GM18508 (cell line): ENCODE results near the gene THSD7A.

Experiments
- ATAC-seq: cut with Tn5 transposase; IDR thresholded peaks from one replicate; pipeline ENCODE4 v1.9.1; 2021; ENCODE audit warnings: moderate number of reproducible peaks; ENCODE audit not compliant: insufficient read depth, unreplicated experiment

THSD7A gene

DNA sequence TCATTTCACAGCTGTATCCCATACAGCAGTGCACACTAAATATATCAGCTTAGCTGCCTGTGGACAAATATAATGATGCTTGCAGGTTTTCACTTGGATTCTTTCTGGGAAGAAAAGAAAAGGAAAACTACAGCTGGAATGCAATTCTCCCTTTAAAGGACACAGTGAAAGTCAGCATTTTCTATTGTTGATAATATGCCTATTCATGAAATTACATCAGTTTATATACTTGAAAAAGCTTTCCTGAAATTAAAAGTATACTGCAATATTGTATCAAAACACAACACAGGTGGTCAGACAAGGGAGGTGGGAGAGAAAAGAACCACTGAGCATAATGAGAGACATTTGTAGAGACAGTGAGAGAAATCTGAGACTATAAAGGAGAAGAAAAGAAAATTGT, 20.3 kb downstream of the THSD7A start:
- no peak for ATAC-seq

DNA sequence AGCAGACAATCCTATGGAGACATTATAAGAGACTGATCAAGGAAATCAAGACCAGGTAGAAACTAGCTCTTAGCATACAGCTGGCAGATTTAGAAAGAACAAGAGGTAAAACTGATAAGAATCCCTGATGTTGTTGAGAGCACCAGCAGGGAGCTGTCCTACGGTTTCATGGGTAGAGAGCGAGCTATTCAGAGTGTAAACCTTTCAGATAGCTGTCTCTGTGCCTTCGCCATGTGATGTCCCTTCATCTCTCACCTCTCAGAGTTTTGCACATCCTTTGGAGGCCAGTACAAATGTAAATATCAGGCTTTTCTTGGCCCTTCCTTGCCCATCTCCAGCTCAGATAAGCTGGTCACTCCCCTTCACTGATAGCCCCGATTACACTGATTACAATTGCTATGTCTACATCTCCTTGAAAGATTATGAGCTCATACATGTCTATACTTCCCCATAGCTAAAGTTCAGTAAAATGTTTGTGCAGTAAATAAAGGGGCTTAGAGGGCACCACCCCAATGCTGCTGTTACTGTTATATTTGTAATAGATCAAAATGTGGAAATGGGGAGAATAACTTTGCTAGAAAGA, 21.9 kb downstream of the THSD7A start:
- no peak for ATAC-seq

DNA sequence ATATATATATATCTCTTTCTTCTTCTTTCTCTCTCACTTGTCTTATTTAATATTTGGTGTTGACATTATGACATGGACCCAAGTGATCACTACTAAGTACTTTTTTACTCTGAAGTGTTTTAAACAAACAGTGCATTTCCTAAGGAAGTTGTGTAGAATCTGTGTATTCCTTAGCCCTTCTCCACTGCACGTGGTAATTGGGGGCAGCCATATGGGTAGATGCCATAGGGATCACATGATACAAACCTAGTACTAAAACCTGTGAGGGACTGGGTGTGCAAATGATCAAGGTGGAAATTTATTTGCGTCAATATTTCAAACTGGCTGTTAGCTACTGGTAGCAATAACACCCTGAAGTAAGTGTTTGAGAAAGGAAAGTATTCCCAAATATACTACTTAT, 25.0 kb downstream of the THSD7A start:
- no peak for ATAC-seq

DNA sequence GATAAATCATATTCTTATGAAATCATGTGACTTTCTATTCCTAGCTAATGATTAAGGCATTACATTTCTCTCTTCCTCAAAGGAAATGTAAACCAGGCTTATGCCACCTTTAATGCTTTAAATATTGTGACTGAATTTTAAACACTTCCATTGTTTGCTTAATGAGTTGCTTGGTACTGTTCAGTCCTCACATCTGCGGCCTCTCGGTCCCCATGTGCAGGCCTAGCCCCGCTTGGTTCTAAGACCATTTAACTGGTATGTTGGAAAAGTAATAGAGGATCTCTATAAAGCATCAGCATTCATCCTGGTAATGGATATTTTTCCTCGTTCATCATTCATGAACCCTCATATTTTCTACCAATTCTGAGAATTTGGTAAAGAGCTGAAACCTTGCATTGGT, 27.4 kb downstream of the THSD7A start:
- ATAC-seq = no peak

DNA sequence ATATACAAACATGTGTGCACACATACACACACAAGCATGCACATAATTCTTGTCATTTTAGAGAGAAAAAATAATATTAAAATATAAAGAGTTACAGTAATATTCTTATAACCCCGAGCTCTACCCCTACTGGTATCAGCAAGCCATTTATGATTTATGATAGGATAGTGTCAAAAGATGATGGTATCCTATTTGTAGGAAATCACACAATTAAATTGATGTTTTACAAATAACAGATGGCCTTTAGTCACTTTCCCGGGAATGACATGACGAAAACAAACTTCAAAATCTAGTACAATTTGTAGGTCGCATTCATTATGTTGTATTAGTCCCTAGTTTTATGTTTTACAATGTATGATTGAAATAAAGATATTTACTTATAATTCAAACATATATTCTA, 36.8 kb downstream of the THSD7A start:
- no peak for ATAC-seq

DNA sequence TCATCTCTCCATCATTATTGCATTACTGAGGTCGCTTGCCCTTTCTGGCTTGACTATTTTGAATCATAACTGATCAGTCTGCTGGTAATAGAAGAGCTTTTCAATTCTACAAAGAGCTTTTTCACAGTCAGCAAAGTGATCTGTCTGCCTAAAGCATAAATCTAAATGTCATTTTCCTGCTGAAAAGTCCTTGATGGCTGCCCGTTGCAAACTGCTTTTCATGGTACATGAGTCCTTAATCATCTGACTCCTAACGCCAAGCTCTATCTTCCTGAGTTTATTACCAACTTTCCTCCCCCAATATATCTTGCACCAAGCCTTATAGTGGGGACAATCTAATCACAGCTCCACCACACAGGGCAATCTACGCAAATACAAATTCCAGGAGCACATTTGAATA, 39.8 kb downstream of the THSD7A start:
- no peak for ATAC-seq

DNA sequence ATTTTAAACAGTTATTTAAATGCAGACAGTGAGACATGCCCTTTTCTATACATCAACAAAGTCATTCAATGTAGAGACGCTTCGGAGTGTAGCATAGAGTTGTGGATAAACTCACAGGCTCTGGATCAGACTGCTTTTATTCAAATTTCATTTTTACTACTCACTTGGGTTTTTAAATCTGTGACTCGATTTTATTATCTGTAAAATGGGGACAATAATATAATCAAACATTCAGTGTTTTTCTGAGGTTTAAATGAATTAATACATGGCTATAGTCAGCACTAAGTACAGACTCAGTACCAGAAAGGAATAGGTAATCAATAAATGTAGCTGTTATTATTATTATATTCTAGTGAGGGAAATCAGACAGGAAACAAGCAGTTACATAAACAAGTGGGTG, 43.4 kb downstream of the THSD7A start:
- no peak for ATAC-seq

DNA sequence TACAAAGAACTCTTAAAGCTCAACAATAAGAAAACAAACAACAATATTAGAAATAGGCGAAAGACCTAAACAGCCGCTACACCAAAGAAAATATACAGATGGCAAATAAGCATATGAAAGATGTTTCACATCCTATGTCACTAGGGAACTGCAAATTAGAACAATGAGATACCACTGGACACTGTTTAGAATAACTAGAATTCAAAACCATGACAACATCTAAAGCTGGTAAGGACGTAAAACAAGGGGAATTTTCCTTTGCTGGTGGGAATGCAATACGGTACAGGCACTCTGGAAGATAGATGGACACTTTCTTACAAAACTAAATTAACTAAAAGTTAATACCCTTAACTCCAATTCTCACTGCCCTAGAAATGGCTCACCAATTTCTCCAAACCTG, 44.5 kb downstream of the THSD7A start:
- ATAC-seq = no peak

DNA sequence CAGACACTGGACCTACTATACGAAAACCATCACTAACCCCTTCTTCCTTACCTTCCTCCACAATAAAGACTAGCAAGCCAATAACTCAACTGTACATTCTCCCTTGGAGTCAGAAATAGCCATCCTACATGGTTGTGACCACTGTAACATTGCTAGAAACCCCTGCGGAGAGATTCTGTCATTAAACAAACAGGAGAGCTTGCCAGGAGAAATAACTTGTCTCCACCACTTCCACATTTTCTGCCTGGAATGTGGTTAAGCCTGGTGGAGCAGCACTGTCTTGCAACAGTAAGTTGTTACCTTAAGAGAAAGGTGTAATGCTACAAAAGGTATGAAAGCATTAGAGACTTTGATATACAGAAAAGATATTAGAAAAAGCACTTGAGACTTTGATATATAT, 45.8 kb downstream of the THSD7A start:
- ATAC-seq = no peak

DNA sequence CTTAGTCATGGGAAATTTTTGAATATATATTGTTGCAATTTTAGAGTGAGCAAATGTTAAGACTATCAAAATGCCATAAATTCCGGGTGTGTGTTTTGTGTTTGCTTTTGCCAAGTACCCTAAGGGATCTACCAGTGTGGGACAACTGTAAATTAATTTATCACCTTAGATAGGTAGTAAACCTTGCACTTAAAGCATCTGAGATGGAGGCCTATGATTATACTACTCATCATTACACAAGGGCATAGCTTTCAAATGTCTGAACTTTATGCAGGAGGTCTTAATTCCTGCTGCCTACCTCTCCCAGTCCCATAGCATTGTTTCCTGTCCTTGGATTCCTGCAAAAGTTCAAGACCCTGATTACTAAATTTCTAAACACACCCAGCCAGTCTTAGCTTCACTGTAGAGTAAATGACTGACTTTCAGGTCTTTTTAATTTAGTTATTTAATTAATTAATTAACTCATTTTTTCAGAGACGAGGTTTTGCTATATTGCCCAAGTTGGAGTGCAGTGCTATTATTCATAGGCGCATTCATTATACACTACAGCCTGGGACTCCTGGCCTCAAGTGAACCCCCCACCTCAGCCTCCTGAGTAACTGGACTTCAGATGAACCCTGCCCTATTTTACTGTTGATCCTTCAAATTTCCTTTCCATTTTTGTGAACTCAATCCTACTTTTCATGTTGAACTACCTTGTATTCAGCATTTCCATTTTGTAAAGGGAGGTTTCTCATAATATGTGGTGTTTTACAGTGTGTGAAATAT, 47.0 kb downstream of the THSD7A start:
- ATAC-seq = no peak

DNA sequence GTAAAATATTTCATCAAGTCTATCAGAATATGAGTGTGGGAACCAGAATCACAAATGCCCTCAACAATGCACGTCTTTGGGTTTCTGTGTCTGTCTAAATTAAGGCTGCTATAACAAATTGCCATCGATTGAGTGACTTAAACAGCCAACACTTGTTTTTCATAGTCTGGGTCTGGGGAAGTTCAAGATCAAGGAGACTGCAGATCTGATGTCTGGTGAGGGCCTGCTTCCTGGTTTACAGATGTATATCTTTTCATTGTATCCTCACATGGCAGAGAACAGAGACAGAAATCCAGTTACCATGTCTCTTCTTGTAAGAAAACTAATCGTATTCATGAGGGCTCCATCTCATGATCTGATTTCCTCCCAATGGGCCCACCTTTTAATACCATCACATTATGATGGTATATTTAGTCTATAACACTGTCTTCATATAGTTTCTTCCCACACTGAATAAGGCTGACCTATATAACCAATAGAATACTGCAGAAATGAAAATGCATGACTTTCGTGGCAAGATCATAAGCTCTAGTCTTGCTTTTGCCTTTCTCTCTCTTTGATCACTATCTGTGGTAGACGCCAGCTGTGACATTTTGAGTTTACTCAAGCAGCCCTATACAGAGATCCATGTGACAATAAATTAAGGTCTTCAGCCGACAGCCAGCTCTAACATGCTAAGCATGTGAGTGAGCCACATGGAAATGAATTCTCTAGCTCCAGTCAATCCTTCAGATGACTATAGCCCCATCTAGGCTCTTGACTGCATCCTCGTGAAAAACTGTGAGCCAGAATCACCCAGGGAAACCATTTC, 51.9 kb downstream of the THSD7A start:
- ATAC-seq = no peak

DNA sequence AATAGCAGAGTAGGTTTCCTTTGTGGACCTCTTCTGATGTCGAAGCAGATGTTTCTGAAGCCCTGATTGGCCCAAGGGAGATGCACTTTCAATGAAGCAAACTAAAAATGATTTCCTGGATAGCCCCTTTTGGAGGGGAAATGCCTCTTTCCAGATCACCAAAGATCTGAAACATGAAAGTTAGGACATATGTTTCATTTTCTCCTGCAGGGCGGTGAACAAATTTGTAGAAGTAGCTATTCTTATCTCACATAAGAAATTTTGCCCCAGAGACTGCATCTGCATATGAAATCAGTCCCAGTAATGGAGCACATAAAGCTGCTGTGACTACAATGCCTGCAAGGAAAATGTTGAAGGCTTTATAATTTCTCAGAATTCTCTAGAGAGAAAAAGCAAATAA, 56.0 kb downstream of the THSD7A start:
- no peak for ATAC-seq

DNA sequence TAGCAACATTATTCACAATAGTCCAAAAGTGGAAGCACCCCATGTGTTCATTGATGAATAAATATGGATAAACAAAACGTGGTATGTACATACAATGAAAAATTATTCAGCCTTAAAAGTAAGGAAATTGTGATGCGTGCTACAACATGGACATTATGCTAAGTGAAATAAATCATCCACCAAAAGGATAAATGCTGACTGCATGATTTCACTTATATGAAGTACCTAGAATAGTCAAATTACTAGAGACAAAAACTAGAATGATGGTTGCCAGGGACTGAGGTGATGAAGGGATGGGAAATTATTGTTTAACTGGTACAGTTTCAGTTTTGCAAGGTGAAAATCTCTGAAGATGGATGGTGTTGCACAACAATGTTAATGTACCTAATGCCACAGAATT, 56.6 kb downstream of the THSD7A start:
- ATAC-seq = no peak

DNA sequence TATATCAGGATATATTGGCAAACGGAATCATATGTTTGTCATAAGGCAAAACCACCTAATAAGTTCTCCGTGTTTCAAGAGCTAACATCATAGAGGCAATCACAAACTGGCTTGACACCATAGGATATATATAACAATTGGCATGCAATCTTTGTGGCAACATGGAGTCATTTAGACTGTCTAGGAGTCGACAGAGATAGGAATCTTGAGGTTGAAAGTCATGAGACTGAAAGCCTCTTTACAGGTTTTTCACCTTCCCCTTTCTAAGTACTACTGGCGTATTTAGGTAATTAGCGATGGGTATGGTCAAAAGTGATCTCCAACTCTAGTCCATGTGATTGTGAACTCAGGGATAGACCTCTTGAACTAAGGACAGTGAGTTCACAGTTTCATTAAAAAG, 63.7 kb downstream of the THSD7A start:
- no peak for ATAC-seq

DNA sequence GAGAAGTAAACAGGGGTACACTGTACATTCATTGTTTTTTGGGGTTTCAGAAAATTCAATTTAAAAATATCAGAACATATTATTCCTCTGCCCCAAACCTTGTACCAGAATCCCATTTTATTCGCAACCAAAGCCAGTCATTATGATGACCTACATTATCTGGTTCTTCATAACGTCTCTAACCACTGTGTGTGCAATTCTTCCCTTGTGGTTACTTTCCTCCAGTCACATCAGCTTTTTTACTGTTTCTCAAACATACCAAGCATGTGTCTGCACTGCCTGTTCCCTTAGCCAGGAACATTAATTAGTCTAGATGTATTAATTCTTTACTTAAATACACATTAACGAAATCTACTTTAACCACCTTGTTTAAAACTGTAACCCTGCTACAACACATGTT, 64.8 kb downstream of the THSD7A start:
- no peak for ATAC-seq

DNA sequence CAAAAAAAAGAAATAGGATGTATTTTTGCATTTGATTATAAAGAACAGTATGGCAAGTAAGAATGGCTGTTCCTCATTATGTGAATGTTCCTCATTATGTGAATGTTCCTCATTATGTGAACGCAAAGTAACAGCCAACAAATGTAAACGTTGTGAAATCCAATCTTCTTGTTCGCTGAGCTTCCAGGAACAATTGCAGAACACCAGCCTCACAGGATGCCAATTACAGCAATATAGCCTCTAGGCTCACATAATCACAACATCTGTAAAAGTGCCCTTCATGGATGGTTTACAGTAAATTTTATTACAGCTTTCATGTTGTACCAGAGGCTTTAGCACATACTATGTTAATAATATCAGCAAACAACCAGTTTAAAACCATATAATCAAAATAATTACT, 71.6 kb downstream of the THSD7A start:
- no peak for ATAC-seq

DNA sequence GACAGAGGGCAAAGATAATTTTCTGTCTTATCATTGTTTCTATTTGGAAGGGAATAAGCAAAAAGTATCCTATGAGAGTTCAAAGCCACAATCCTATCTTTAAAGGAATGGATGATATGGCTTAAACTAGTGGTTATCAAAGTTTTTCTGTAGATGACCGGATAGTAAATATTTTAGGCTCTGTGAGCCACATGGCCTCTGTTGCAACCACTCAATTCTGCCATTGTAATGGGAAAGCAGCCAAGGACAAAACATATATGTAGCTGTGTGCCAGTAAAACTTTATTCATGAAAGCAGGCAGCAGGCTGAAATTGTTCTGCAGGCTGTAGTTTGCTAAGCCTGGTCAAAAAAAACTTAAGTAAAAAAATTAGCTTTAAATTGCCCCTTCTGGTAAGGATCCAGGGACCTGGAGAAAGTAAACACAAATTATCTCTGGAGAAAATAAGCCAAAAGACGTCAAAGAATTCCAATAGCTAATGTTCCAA, 73.3 kb downstream of the THSD7A start:
- ATAC-seq = no peak

DNA sequence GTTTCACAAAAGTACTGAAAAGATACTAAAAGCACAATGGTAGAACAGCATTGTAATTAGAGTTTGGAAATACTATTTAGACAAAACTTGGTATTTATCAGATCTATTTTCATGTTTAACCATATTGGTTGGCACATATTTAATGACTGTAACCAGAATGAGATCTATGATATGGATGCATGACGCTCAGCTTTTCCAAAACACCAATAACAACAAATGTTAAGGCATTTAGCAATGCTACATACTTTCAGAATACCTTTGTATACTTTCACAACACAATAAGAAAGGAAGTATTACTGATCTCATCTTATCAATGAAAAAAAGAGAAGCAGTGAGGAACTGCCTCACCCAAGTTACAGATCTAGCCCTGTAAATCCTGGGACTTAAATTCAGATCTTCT, 74.8 kb downstream of the THSD7A start:
- no peak for ATAC-seq

DNA sequence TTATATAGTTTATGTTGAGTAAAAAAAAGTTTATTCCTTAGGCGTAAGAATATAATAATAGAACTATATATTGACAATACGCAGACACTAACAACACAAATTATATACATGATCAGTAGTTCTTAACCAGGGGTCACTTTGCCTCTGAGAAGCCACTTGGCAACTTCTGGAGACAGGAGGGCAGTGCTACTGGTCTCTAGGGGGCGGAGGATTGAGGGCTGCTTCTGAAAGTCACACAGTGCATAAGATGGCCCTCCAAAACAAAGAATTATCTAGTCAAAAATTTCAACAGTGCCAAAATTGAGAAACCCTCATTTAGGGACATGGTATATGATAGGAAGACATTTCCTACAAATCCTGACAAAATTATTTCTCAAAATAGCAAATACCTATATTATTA, 77.1 kb downstream of the THSD7A start:
- ATAC-seq = no peak

DNA sequence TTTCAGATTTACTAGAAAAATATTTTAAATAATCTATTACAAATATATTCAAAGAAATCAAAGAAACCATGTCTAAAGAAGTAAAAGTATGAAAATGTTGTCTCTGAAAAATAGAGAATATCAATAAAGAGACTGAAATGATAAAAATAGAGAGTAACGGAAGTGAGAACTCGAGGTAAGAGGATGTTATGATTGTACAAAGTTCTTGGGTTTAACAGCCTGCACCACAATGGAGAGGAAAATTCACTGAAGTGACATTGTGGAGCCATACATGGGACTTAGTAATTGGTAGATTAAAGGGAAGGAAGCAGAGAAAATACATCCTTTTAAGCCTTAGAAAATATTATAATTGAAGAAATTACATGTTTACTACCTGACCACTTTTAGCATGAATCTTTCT, 77.9 kb downstream of the THSD7A start:
- ATAC-seq = no peak

DNA sequence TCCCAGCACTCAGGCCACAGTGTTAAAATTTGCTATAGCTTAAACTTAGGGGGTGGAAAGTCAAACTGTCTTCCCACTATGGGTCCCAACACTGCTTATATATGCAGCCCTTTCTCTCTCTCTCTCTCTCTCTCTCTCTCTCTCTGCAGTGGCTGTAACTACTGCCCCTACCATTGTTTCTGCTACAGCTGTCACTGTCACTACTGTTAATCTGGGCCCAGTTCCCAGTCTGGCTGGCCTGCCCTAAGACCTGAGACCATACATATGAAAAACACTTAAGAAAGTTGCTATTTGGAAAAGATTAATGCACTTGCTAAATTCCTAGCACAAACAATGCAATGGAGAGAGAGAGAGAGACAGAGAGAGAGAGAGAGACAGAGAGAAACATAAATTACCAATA, 78.6 kb downstream of the THSD7A start:
- ATAC-seq = no peak
